ENCODE measurements around the gene ZIK1. TPM values are rescaled to one million over a fixed set of nuclear protein-coding genes. Genes with fewer than 3 reads are reported as not detected.

Gene ZIK1
- polyA plus RNA-seq, 1 donor (not counting 4 experiments of a cell fraction or from before 2014, with no cell fraction given): 3.9 TPM

GRCh38 chr19:57566396-57567265 is 17.3 kb upstream of the ZIK1 start:
- H3K27me3 ChIP-seq (ENCODE audit: control insufficient read depth, extremely low read depth, insufficient read depth, low read length): no peaks in the 10 kb centered on the region
- no peaks in the 10 kb centered on the region for H4K20me1 ChIP-seq (ENCODE audit: control insufficient read depth, extremely low read depth, insufficient read depth, low read length)
- no peaks in the 10 kb centered on the region for H3K9me1 ChIP-seq (ENCODE audit: control insufficient read depth, extremely low read depth, insufficient read depth, low read length)
- H3K9ac ChIP-seq (ENCODE audit: control insufficient read depth, extremely low read depth, insufficient read depth, low read length): no peak overlapping the region
- no peak for FAIRE-seq
- TF ChIP-seq EZH2 (IDR thresholded peaks at IDR 0.05; ENCODE audit: low read length): no peak
- TF ChIP-seq, protein P1, sequence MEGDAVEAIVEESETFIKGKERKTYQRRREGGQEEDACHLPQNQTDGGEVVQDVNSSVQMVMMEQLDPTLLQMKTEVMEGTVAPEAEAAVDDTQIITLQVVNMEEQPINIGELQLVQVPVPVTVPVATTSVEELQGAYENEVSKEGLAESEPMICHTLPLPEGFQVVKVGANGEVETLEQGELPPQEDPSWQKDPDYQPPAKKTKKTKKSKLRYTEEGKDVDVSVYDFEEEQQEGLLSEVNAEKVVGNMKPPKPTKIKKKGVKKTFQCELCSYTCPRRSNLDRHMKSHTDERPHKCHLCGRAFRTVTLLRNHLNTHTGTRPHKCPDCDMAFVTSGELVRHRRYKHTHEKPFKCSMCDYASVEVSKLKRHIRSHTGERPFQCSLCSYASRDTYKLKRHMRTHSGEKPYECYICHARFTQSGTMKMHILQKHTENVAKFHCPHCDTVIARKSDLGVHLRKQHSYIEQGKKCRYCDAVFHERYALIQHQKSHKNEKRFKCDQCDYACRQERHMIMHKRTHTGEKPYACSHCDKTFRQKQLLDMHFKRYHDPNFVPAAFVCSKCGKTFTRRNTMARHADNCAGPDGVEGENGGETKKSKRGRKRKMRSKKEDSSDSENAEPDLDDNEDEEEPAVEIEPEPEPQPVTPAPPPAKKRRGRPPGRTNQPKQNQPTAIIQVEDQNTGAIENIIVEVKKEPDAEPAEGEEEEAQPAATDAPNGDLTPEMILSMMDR (optimal IDR thresholded peaks at IDR 0.05 in 1 of 3, IDR thresholded peaks at IDR 0.05 in 1 of 3, conservative IDR thresholded peaks at IDR 0.05 in 1 of 3; ENCODE audit: extremely low read depth in 1 of 3, insufficient read depth in 2 of 3, low read length in 3 of 3): no peak
- H3K27ac ChIP-seq (ENCODE audit: control insufficient read depth, insufficient read depth, low read length): no peak overlapping the region
- no peaks in the 10 kb centered on the region for H3K79me2 ChIP-seq (ENCODE audit: control insufficient read depth, insufficient read depth, low read length)
- H3K36me3 ChIP-seq (ENCODE audit: control insufficient read depth in 2 of 2, extremely low read depth in 1 of 2, insufficient read depth in 2 of 2, low read length in 2 of 2): no peaks in the 10 kb centered on the region
- H3K4me2 ChIP-seq (ENCODE audit: control insufficient read depth, extremely low read depth, insufficient read depth, low read depth, low read length): no peak overlapping the region
- no peak overlapping the region for H3K4me3 ChIP-seq (ENCODE audit: control insufficient read depth in 2 of 3, extremely low read depth in 1 of 3, insufficient read depth in 2 of 3, low read depth in 1 of 3, low read length in 3 of 3)
- dilution Hi-C loops (cut with MboI; ENCODE audit: extremely low pct_ligation_motif_present, low sequenced_read_pairs): no loop called here
- H3K4me1 ChIP-seq (ENCODE audit: control insufficient read depth, extremely low read depth, insufficient read depth, low read length): no peaks in the 10 kb centered on the region
- no peak overlapping the region for H2AFZ ChIP-seq (ENCODE audit: control insufficient read depth, low read length)
- peaks cover 28% of the 10 kb centered on the region for H3K9me3 ChIP-seq (ENCODE audit: control insufficient read depth, low read depth, low read length)
- DNase-seq (ENCODE audit: low read depth, low spot score): no peak

DNA sequence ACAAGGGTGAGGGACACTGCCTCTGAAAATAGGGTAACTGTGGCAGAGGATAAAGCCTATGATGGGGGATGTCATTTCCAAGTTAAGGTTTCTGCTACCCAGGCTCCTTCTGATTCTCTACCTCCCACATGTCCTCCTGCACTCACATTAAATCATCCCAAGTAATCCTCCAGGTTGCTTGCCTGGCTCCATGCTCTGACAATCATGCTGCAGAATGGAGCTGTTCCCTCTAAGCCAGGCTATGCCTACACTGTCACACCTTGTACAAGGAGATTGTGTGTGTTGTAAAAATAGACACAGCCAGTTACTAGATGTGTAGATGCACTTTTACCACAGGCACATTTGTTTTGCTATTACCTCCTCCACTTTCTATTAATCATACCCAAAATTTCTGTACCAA is 13.2 kb upstream of the ZIK1 start:
- Histone ChIP-seq H3K36me3 (ENCODE audit: control insufficient read depth in 2 of 2, extremely low read depth in 1 of 2, insufficient read depth in 2 of 2, low read length in 2 of 2) (peaks cover 17 to 29% of the 10 kb centered on the region in 2 experiments), H2AFZ (ENCODE audit: control insufficient read depth, low read length) (no peak overlapping the region), H3K9ac (ENCODE audit: control insufficient read depth, extremely low read depth, insufficient read depth, low read length) (no peak overlapping the region), H3K4me2 (ENCODE audit: control insufficient read depth, extremely low read depth, insufficient read depth, low read depth, low read length) (no peak overlapping the region), H3K4me1 (ENCODE audit: control insufficient read depth, extremely low read depth, insufficient read depth, low read length) (no peaks in the 10 kb centered on the region), H3K79me2 (ENCODE audit: control insufficient read depth, insufficient read depth, low read length) (no peaks in the 10 kb centered on the region), H4K20me1 (ENCODE audit: control insufficient read depth, extremely low read depth, insufficient read depth, low read length) (no peaks in the 10 kb centered on the region), H3K27me3 (ENCODE audit: control insufficient read depth, extremely low read depth, insufficient read depth, low read length) (no peaks in the 10 kb centered on the region), H3K9me1 (ENCODE audit: control insufficient read depth, extremely low read depth, insufficient read depth, low read length) (no peaks in the 10 kb centered on the region), H3K27ac (ENCODE audit: control insufficient read depth, insufficient read depth, low read length) (no peak overlapping the region), H3K4me3 (ENCODE audit: control insufficient read depth in 2 of 3, extremely low read depth in 1 of 3, insufficient read depth in 2 of 3, low read depth in 1 of 3, low read length in 3 of 3) (no peak overlapping the region), H3K9me3 (ENCODE audit: control insufficient read depth, low read depth, low read length) (peaks cover 62% of the 10 kb centered on the region)
- no peak for TF ChIP-seq EZH2 (IDR thresholded peaks at IDR 0.05; ENCODE audit: low read length)
- TF ChIP-seq, protein P1 (optimal IDR thresholded peaks at IDR 0.05 in 1 of 3, IDR thresholded peaks at IDR 0.05 in 1 of 3, conservative IDR thresholded peaks at IDR 0.05 in 1 of 3; ENCODE audit: extremely low read depth in 1 of 3, insufficient read depth in 2 of 3, low read length in 3 of 3): no peak
- DNase-seq (ENCODE audit: low read depth, low spot score) (no peak), FAIRE-seq (no peak)
- dilution Hi-C loops (cut with MboI; ENCODE audit: extremely low pct_ligation_motif_present, low sequenced_read_pairs): no loop called here

All from keratinocyte (primary cell).